OCI-LY1 (cell line): ENCODE results near the gene PYGM.

Experiments
- EZH2 ChIP-seq: fragments of 200-600 bp; sonication (generic), shearing (Covaris generic); IDR thresholded peaks from 2 replicates; pipeline ENCODE4 v1.8.0; 2017; ENCODE audit warnings: borderline replicate concordance, mixed run types, mild to moderate bottlenecking, antibody characterized with exemption, low read length, moderate library complexity, mixed read lengths
- TF ChIP-seq, protein P1 (sequence below): fragments of 200-600 bp; sonication (generic), shearing (Covaris generic); IDR thresholded peaks from 2 replicates; pipeline ENCODE4 v1.5.1; 2017; ENCODE audit warnings: mild to moderate bottlenecking, antibody characterized with exemption, low read length, moderate library complexity, mixed read lengths

- no peak for TF ChIP-seq EZH2
- TF ChIP-seq, protein P1, sequence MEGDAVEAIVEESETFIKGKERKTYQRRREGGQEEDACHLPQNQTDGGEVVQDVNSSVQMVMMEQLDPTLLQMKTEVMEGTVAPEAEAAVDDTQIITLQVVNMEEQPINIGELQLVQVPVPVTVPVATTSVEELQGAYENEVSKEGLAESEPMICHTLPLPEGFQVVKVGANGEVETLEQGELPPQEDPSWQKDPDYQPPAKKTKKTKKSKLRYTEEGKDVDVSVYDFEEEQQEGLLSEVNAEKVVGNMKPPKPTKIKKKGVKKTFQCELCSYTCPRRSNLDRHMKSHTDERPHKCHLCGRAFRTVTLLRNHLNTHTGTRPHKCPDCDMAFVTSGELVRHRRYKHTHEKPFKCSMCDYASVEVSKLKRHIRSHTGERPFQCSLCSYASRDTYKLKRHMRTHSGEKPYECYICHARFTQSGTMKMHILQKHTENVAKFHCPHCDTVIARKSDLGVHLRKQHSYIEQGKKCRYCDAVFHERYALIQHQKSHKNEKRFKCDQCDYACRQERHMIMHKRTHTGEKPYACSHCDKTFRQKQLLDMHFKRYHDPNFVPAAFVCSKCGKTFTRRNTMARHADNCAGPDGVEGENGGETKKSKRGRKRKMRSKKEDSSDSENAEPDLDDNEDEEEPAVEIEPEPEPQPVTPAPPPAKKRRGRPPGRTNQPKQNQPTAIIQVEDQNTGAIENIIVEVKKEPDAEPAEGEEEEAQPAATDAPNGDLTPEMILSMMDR: no peak
Measured at GRCh38 chr11:64729851-64730382, 29.9 kb downstream of the PYGM start.
